ENCODE results near the gene CNTNAP4.

CNTNAP4 gene

DNA sequence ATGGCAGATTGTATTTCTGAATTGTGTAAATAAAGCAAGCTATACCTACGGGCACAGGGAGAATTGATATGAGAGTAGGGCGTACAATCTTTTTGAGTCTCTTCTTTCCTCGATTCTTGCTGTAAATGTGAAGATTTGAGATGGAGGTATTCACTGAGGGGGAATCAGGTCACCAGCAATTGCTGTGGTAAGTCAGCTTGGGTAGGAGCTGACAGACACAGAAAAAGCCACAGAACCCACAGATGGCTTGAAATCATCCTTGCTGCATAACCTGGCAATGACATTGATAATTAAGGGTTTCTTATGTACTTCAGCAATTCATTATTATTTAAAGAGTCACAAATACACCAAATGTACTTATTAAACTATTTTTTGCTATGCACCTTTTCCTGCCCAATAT is 164.2 kb downstream of the CNTNAP4 start:
- no peak for DNase-seq (ENCODE audit: extremely low read depth, low read depth)
- TF ChIP-seq, protein P1, sequence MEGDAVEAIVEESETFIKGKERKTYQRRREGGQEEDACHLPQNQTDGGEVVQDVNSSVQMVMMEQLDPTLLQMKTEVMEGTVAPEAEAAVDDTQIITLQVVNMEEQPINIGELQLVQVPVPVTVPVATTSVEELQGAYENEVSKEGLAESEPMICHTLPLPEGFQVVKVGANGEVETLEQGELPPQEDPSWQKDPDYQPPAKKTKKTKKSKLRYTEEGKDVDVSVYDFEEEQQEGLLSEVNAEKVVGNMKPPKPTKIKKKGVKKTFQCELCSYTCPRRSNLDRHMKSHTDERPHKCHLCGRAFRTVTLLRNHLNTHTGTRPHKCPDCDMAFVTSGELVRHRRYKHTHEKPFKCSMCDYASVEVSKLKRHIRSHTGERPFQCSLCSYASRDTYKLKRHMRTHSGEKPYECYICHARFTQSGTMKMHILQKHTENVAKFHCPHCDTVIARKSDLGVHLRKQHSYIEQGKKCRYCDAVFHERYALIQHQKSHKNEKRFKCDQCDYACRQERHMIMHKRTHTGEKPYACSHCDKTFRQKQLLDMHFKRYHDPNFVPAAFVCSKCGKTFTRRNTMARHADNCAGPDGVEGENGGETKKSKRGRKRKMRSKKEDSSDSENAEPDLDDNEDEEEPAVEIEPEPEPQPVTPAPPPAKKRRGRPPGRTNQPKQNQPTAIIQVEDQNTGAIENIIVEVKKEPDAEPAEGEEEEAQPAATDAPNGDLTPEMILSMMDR (IDR thresholded peaks at IDR 0.05; ENCODE audit: low read depth, low read length), result no peak

DNA sequence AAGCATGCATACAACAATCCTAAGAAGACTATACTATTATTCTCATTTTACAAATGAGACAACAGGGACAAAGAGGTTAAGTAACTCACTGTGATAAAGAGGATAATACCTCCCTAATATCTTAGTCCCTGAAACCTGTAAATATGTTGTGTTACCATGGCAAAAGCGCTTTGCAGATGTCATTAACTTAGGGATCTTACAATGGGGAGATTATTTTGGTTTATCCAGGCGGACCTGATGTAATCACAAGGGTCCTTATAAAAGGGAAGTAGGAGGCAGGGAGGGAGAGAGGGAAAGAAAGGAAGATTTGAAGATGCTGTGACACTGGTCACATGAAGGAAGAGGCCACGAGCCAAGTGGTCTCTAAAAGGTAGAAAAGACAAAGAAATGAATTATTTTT is 164.7 kb downstream of the CNTNAP4 start:
- no peak for DNase-seq (ENCODE audit: extremely low read depth, low read depth)
- TF ChIP-seq, protein P1 (IDR thresholded peaks at IDR 0.05; ENCODE audit: low read depth, low read length), result no peak

DNA sequence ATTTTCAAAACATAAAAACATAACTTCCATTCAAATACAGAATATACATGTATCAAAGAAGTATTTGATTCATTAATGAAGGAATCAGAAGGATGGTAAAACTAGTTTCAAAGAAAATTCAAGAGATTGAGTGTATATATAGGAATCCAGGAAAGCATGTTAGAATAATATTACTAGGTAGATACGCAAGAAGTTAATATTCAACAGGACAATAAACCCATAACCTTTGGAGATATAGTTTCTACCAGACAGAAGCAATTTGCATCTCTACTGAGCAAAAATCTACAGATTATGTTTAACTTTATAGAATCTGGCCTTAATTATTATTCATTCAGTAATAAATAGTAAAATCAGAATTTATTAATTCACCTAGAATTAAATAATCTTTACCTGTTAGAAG is 166.8 kb downstream of the CNTNAP4 start:
- DNase-seq (ENCODE audit: extremely low read depth, low read depth), result no peak
- TF ChIP-seq, protein P1 (IDR thresholded peaks at IDR 0.05; ENCODE audit: low read depth, low read length), result no peak

DNA sequence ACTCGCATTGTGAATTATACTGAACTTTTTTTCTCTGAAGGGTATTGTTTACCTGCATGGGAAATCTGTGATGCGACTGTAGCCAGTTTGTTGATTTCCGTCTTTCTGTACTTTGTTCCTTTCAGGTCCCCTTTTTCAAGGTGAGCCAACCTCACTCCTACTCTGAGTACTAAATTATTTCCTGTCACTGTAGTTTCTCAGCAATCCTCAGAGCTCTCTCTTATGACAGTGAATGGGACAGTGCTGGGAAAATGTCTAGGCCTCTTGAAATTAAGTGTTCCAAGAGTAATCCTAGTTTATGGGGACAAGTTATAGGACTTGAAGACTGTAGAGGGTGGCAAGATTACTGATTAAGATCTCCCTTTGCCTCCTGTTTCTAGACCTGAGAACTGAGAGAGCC is 167.6 kb downstream of the CNTNAP4 start:
- no peak for DNase-seq (ENCODE audit: extremely low read depth, low read depth)
- TF ChIP-seq, protein P1 (IDR thresholded peaks at IDR 0.05; ENCODE audit: low read depth, low read length), result no peak

DNA sequence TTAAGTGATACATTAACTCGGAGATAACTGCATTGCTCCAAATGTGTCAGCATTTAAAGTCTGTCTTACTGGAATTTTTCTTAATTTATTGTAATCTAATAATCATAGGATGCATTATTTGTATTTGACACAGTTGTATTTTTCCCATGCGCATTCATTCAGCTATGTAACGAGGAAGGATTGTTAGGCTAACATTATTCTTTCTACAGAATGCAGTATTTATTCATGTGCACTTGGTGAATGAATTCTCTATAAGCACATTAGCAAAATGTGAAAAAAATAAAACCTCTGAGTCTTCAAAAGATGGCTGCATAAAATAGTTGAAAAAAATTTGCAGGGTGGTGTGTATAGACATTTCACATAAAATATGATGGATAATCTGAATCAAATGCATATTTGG is 168.6 kb downstream of the CNTNAP4 start:
- DNase-seq (ENCODE audit: extremely low read depth, low read depth), result no peak
- TF ChIP-seq, protein P1 (IDR thresholded peaks at IDR 0.05; ENCODE audit: low read depth, low read length), result no peak

DNA sequence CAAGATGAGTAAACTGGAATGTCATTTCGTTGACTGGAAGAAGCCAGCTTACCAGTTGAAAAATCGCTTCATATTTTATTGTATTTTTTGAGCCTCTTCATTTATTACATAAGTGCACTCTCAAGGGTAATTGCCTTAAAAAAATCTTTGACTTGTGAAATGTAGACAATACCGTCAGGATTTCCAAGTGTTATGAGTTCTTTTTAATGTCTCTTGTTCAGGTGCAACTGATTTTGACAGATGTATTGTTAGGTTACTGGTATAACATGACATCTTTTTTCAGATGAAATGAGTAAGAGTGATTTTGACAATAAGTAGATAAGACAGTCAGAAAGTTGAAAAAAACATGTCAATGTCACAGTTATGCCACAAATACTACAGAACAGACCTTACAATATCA is 169.1 kb downstream of the CNTNAP4 start:
- DNase-seq (ENCODE audit: extremely low read depth, low read depth), result no peak
- TF ChIP-seq, protein P1 (IDR thresholded peaks at IDR 0.05; ENCODE audit: low read depth, low read length), result no peak

DNA sequence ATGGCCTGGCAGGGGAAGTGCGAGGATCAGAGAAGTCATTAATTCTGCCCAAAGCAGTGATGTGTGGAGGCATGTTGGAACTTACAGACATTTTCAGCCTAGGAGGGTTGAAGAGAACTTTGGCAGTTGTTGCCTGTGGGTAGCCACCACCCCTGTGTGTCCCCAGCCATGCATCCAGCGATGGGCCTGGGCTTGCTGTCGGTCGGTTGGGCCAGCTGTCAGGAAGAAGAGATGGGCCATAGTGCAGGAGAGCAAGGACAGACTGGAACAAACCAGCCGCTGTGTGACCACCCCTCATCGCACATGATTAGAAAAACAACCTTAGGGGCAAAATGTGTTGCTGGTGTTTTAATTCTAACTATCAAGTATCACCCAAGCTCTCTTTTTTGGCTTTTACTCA is 173.7 kb downstream of the CNTNAP4 start:
- DNase-seq (ENCODE audit: extremely low read depth, low read depth), result no peak
- TF ChIP-seq, protein P1 (IDR thresholded peaks at IDR 0.05; ENCODE audit: low read depth, low read length), result no peak
